GM12891 (cell line): ENCODE results near the gene SLC48A1.

Source experiments
- DNase-seq: peaks from one replicate; pipeline ENCODE4 v3.0.0; 2011; ENCODE audit warnings: low spot score; ENCODE audit not compliant: insufficient read length
- FAIRE-seq: peaks from 2 replicates; lab custom pipeline; 2011; peaks lifted over from hg19 to GRCh38; lab: Jason Lieb, UNC
- PAX5 ChIP-seq: IDR thresholded peaks from 2 replicates; pipeline ENCODE4 v1.6.1; 2011; ENCODE audit warnings: low read length, moderate library complexity, mild to moderate bottlenecking; ENCODE audit not compliant: insufficient read depth, severe bottlenecking
- POLR2A ChIP-seq: IDR thresholded peaks from 2 replicates; pipeline ENCODE4 v1.6.1; 2011; ENCODE audit warnings: low read depth, low read length, control low read depth
- POLR2AphosphoS5 ChIP-seq: IDR thresholded peaks from 2 replicates; pipeline ENCODE4 v1.6.1; 2011; ENCODE audit warnings: low read depth, low read length, control low read depth
- POU2F2 ChIP-seq: IDR thresholded peaks from 2 replicates; pipeline ENCODE4 v1.6.1; 2011; ENCODE audit warnings: low read depth, mild to moderate bottlenecking, control low read depth, low read length, moderate library complexity
- SPI1 ChIP-seq: IDR thresholded peaks from 2 replicates; pipeline ENCODE4 v1.6.1; 2011; ENCODE audit warnings: low read depth, low read length, control low read depth
- TAF1 ChIP-seq: IDR thresholded peaks from 2 replicates; pipeline ENCODE4 v1.6.1; 2011; ENCODE audit warnings: low read depth, low read length, control low read depth

Gene SLC48A1

GRCh38 chr12:47743311-47743860, 29.7 kb upstream of the SLC48A1 start:
- FAIRE-seq (no peak), DNase-seq (no peak)
- TF ChIP-seq POLR2A (no peak), POLR2AphosphoS5 (no peak), PAX5 (no peak), TAF1 (no peak), POU2F2 (no peak), SPI1 (no peak)

GRCh38 chr12:47744005-47744651, 28.9 kb upstream of the SLC48A1 start:
- FAIRE-seq (peak; percentile 13), DNase-seq (no peak)
- TF ChIP-seq POU2F2 (no peak), SPI1 (no peak)

GRCh38 chr12:47744778-47745436, 28.1 kb upstream of the SLC48A1 start:
- DNase-seq (no peak), FAIRE-seq (no peak)
- TF ChIP-seq TAF1 (no peak), SPI1 (no peak), POLR2A (no peak), PAX5 (no peak), POU2F2 (no peak), POLR2AphosphoS5 (no peak)

- TF ChIP-seq POLR2AphosphoS5: no peak
- no peak for TF ChIP-seq PAX5
- TF ChIP-seq TAF1: no peak
- TF ChIP-seq POLR2A: no peak
- no peak for TF ChIP-seq POU2F2
- no peak for TF ChIP-seq SPI1
- no peak for DNase-seq
- no peak for FAIRE-seq
These were observed 27.5 kb upstream of the SLC48A1 start for GRCh38 chr12:47745485-47746041.

GRCh38 chr12:47746073-47746472, 27.0 kb upstream of the SLC48A1 start:
- TF ChIP-seq TAF1 (no peak), POU2F2 (no peak), POLR2AphosphoS5 (no peak), POLR2A (no peak), PAX5 (no peak), SPI1 (no peak)
- FAIRE-seq (no peak), DNase-seq (no peak)

- FAIRE-seq (no peak), DNase-seq (no peak)
- TF ChIP-seq PAX5: no peak
- no peak for TF ChIP-seq POLR2AphosphoS5
- TF ChIP-seq TAF1: no peak
- TF ChIP-seq SPI1: no peak
- TF ChIP-seq POLR2A: no peak
- no peak for TF ChIP-seq POU2F2
These were observed 26.5 kb upstream of the SLC48A1 start for GRCh38 chr12:47746523-47746922.

GRCh38 chr12:47747126-47747525, 25.9 kb upstream of the SLC48A1 start:
- TF ChIP-seq TAF1: no peak
- TF ChIP-seq SPI1: peak; percentile 77
- DNase-seq: no peak
- peak; percentile 81 for FAIRE-seq

- DNase-seq: no peak
- FAIRE-seq: no peak
- no peak for TF ChIP-seq SPI1
- TF ChIP-seq PAX5: no peak
- no peak for TF ChIP-seq TAF1
- no peak for TF ChIP-seq POU2F2
- no peak for TF ChIP-seq POLR2A
These were observed 25.2 kb upstream of the SLC48A1 start for GRCh38 chr12:47747596-47748506.

GRCh38 chr12:47748507-47748828, 24.6 kb upstream of the SLC48A1 start:
- DNase-seq: no peak
- no peak for FAIRE-seq
- TF ChIP-seq POLR2A: no peak
- TF ChIP-seq POU2F2: no peak
- TF ChIP-seq PAX5: no peak
- TF ChIP-seq SPI1: no peak
- TF ChIP-seq TAF1: no peak
- no peak for TF ChIP-seq POLR2AphosphoS5
